Naive B cell (primary cell): ENCODE results near the gene NT5C1A. TPM values are rescaled to one million over a fixed set of nuclear protein-coding genes. Genes with fewer than 3 reads are reported as not detected.

Experiments used
- ATAC-seq, 2 donors: fragments of 150-1000 bp; cut with Tn5 transposase; 2 replicates each; pipeline ENCODE4 v1.10.0; 2021; ENCODE audit warnings: low read depth in 2 of 2, mild to moderate bottlenecking in 2 of 2, moderate library complexity in 2 of 2
- DNase-seq: peaks from one replicate; pipeline ENCODE4 v3.0.0; 2022
- H3K27ac Mint-ChIP-seq, 6 donors: one replicate each; pipeline ENCODE4 v1.8.0; 2020 to 2022; ENCODE audit warnings: mild to moderate bottlenecking in 6 of 6, mixed read lengths in 6 of 6, moderate library complexity in 5 of 6, inconsistent platforms in 2 of 6
- H3K27me3 Mint-ChIP-seq, 3 donors: one replicate each; pipeline ENCODE4 v1.8.0; 2021 to 2022; ENCODE audit warnings: mixed read lengths in 3 of 3, mild to moderate bottlenecking in 1 of 3
- H3K36me3 Mint-ChIP-seq, 2 donors: one replicate each; pipeline ENCODE4 v1.8.0; 2020 to 2022; ENCODE audit warnings: mixed read lengths in 2 of 2, inconsistent platforms in 1 of 2, mild to moderate bottlenecking in 1 of 2
- H3K4me1 Mint-ChIP-seq, 3 donors: one replicate each; pipeline ENCODE4 v1.8.0; 2020 to 2022; ENCODE audit warnings: mixed read lengths in 3 of 3, inconsistent platforms in 1 of 3, mild to moderate bottlenecking in 1 of 3, moderate library complexity in 1 of 3
- H3K4me3 Mint-ChIP-seq, 8 donors: one replicate each; pipeline ENCODE4 v1.8.0; 2020 to 2022; ENCODE audit warnings: mild to moderate bottlenecking in 8 of 8, mixed read lengths in 8 of 8, moderate library complexity in 8 of 8, inconsistent platforms in 2 of 8
- H3K9me3 Mint-ChIP-seq, 7 donors: one replicate each; pipeline ENCODE4 v1.8.0; 2020 to 2022; ENCODE audit warnings: mixed read lengths in 7 of 7, mild to moderate bottlenecking in 5 of 7, inconsistent platforms in 2 of 7, moderate library complexity in 1 of 7
- polyA plus RNA-seq, 6 donors: library from polyadenylated mRNA; unstranded; fragments of 300-500 nt; fragmentation: Illumina TruSeq; gene quantifications; one replicate each; pipeline ENCODE4 v1.2.3, GENCODE V29; 2021; ENCODE audit warnings: low read depth in 6 of 6

NT5C1A gene
- polyA plus RNA-seq, 6 donors from 2014 or later = not detected

DNA sequence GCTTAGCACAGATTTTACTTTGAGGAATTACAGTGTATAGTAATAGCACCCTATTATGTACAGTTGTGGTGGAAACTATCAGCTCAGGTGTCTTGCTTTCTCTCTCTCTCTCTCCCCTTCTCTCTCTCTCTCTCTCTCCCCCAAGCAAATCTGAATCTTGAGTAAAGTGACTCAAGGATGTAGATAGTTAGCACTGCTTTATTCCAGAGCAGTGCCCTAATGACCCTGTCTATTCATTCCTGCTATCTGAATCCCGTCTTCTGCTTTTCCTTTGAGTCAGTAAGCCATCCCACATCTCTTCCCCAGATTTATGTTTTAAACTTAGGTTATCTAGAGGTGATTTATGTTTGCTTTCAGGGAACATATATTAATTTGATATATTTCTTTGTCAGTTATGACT lies 24.5 kb upstream of the NT5C1A start:
- Mint-ChIP-seq H3K36me3 (no peaks in the 10 kb centered on the region), H3K27ac (no peak overlapping the region), H3K4me3 (no peak overlapping the region), H3K27me3 (peaks cover 62 to 78% (median 66%) of the 10 kb centered on the region in 3 donors), H3K9me3 (peaks cover 0 to 1% (median 0%) of the 10 kb centered on the region in 7 donors), H3K4me1 (peaks cover 0 to 5% (median 0%) of the 10 kb centered on the region in 3 donors)
- no peak for ATAC-seq
- DNase-seq = no peak

DNA sequence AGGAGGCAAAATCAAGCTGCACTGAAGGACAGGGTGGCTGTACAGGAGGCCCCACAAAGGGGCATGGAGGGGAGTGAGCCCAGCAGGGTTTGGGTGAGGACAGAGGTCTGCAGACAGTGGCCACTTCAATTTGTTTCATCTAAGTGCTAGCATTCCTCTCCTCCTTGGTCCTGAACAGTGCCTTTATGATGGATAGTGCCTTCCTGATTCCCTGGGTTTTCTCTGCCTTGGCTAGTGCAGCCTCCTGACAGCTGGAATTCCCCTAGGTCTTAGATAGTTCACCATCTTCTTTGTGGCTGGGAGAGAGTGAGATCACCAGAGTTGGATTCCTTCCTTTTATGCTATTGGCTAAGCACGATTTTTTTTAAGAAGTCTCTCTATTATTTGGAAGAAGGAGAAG lies 23.1 kb upstream of the NT5C1A start:
- peaks cover 0 to 1% (median 0%) of the 10 kb centered on the region in 7 donors for H3K9me3 Mint-ChIP-seq
- DNase-seq (no peak), ATAC-seq (no peak)
- peaks cover 11 to 16% (median 12%) of the 10 kb centered on the region in 3 donors for H3K4me1 Mint-ChIP-seq
- H3K27ac Mint-ChIP-seq = peak overlapping the region in 1 of 6 donors; percentile 54
- peaks cover 0 to 7% of the 10 kb centered on the region in 2 donors for H3K36me3 Mint-ChIP-seq
- H3K27me3 Mint-ChIP-seq = peaks cover 66 to 82% (median 67%) of the 10 kb centered on the region in 3 donors
- H3K4me3 Mint-ChIP-seq = no peak overlapping the region

DNA sequence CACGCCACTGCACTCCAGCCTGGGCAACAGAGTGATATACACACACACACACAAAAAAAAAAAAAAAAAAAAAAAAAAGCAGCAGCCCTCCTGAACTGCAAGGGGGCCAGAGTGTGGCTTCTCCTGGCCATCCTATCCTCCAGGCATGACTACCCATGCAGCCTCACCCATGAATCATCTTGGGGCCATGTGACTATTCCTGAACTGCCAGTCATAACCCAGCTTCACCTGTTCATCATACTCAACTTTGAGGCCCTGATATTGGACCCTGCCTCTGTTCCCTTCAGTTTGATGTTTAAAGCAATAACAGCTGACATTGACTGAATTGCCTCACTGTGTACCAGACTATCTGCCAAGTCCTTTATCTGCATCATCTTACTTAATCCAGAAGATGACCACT lies 22.1 kb upstream of the NT5C1A start:
- H3K4me3 Mint-ChIP-seq = no peak overlapping the region
- DNase-seq (no peak), ATAC-seq (no peak)
- peaks cover 0 to 1% (median 0%) of the 10 kb centered on the region in 7 donors for H3K9me3 Mint-ChIP-seq
- H3K27ac Mint-ChIP-seq = no peak overlapping the region
- peaks cover 69 to 85% (median 72%) of the 10 kb centered on the region in 3 donors for H3K27me3 Mint-ChIP-seq
- peaks cover 0 to 8% of the 10 kb centered on the region in 2 donors for H3K36me3 Mint-ChIP-seq
- H3K4me1 Mint-ChIP-seq = peaks cover 11 to 17% (median 13%) of the 10 kb centered on the region in 3 donors

DNA sequence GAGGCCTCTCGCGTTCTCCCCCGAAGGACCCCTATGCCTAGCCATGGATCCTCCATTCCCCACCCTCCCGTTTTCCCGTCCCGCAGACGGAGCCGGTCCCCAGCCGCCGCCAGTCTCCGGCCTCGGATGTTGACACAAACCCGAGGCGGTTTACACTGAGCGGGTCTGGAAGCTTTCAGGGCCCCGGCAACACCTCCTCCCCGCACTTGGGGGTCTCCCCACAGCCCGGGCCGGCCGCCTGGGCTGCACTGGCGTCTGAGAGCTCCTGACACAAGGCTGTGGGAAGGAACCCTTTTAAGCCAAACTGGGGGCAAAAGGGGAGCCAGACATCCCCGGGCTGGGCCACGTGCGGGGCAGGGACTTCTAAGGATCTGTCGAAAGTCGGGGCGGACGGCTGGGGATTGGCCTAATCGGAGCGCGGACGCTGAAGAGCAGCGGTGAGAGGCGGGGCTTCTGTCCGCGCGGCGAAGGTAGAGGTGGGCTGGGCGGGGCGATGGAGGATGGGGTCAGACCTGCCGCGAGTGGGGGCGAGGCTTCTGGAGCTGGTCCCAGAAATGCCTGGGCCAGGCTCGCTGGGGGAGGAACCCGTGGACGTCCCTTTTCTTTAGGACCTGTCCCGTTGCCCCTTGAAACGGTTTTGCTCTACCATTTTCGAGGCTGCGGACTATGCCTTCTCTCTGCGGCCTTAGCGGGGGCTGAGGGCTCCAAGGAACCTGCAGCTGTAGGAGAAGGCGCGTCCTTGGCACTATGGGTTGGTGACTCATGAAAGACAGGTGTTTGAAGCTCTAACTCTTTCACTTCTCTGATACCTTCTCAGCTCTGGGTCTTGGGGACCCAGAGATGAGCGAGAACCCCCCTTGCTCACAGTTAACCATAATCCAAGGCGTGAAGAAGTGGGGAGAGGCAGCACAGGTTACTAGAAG lies 20.5 kb upstream of the NT5C1A start:
- DNase-seq (no peak), ATAC-seq (no peak)
- peak overlapping the region; percentile 35 to 88 (median 74) for H3K4me3 Mint-ChIP-seq
- H3K36me3 Mint-ChIP-seq = peaks cover 0 to 8% of the 10 kb centered on the region in 2 donors
- peaks cover 0 to 1% (median 0%) of the 10 kb centered on the region in 7 donors for H3K9me3 Mint-ChIP-seq
- H3K27ac Mint-ChIP-seq = peak overlapping the region in 2 of 6 donors; percentile 27 to 32
- H3K4me1 Mint-ChIP-seq = peaks cover 11 to 17% (median 13%) of the 10 kb centered on the region in 3 donors
- peaks cover 69 to 85% (median 73%) of the 10 kb centered on the region in 3 donors for H3K27me3 Mint-ChIP-seq

DNA sequence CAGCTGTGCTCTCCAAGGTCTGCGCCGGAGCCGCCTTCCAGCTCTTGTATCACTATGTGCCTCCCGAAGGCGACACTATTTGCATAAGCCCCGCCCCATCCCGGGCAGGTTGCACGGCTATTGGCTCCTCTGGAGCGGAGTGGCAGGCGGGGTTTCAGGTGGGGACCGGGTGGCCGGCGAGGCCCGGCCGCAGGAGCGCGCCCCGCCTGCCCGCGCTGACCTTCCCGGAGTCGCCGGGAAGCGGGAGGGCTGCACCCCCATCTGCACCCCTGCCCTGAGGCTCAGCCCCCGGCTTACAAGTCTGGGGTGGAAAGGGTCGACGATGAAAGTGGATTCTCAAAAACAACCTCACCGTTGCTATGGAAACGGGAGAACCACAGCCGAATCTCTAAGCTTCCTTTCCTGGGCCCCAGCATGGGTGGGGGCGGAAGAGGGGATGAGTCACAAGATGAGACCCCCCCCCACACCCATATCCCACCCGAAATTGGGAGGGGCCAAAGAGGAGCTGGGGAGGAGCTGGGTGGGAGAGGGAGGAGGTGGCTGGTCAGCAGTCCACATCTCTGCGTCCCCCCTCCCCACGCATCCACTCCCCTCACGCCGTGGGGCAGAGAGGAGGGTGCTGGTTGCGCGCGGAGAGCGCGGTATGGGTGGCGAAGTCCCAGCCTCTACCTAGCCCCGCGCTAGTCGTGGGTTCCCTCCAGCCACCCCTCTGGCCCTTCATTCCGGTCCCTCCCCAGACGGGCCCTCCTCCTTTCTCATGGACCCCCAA lies 19.7 kb upstream of the NT5C1A start, which contains the start of gene HPCAL4:
HPCAL4 (minus strand) TSS at position 51 of the 769 bp plus-strand sequence. CDS start 6,830 bp downstream, outside the sequence.
- DNase-seq (peak; percentile 64), ATAC-seq (peak; percentile 81 to 89)
- Mint-ChIP-seq H3K9me3 (peaks cover 0 to 1% (median 0%) of the 10 kb centered on the region in 7 donors), H3K27ac (peak within 1 kb of the TSS in 2 of 6 donors; percentile 32 to 74), H3K4me1 (peaks cover 11 to 17% (median 13%) of the 10 kb centered on the region in 3 donors), H3K27me3 (peaks cover 69 to 85% (median 70%) of the 10 kb centered on the region in 3 donors), H3K36me3 (peaks cover 0 to 9% of the 10 kb centered on the region in 2 donors), H3K4me3 (peak within 1 kb of the TSS; percentile 35 to 88 (median 79))

DNA sequence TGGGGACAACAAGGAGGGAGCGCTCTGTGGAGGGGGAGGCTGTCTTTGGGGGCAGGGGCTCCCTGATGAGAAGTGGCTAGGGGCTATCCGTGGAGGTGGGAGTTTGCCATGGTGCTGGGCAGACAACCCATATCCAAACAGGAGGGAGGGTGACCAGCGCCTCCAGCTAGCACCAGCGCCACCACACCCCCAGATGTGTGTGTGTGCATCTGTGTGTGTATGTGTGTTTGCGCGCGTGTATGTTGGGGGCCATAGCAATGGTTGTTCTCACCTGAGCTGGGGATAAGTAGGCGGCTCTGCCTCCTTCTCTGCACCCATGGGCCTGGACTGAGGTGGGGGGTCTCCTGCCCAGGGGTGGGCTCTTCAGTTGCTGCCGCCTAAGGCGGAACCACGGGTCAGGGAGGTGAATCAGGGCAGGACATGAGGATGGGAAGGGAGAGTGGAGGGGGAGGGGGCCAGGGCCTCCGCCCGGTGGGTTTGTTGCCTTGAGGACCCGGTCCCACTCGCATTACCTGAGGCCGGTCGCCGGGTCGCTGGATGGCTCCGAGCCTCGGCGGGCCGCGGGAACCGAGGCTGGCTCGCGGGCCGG lies 19.0 kb upstream of the NT5C1A start:
- H3K36me3 Mint-ChIP-seq = peaks cover 0 to 16% of the 10 kb centered on the region in 2 donors
- H3K27me3 Mint-ChIP-seq = peaks cover 70 to 88% (median 71%) of the 10 kb centered on the region in 3 donors
- DNase-seq = no peak
- no peak for ATAC-seq
- peak overlapping the region in 1 of 6 donors; percentile 74 for H3K27ac Mint-ChIP-seq
- peak overlapping the region; percentile 34 to 82 (median 74) for H3K4me3 Mint-ChIP-seq
- H3K9me3 Mint-ChIP-seq = peaks cover 0 to 4% (median 1%) of the 10 kb centered on the region in 7 donors
- H3K4me1 Mint-ChIP-seq = peaks cover 11 to 17% (median 13%) of the 10 kb centered on the region in 3 donors

DNA sequence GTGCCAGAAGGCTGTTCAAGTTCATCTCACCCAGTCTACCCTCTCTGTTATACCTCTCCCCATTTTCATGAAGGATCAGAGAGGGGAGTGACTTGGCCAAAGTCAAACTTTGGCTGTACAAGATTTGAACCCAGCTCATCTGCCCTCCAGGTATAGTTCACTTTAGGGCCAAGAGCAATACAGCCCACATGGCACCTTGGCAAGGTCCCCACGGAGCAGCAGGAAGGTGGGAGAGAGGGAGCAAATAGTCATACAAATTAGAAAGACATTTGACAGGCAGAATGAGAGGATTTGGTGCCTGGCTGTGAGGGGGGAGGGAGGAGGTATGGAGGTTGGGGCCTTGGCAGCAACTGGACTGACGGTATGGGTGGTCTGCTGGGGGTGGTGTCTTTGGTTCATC lies 18.3 kb upstream of the NT5C1A start:
- DNase-seq (no peak), ATAC-seq (no peak)
- H3K27me3 Mint-ChIP-seq = peaks cover 67 to 82% (median 67%) of the 10 kb centered on the region in 3 donors
- H3K27ac Mint-ChIP-seq = peak overlapping the region in 1 of 6 donors; percentile 74
- peaks cover 11 to 17% (median 13%) of the 10 kb centered on the region in 3 donors for H3K4me1 Mint-ChIP-seq
- H3K4me3 Mint-ChIP-seq = peak overlapping the region; percentile 13 to 84 (median 68)
- H3K36me3 Mint-ChIP-seq = peaks cover 0 to 16% of the 10 kb centered on the region in 2 donors
- peaks cover 0 to 4% (median 1%) of the 10 kb centered on the region in 7 donors for H3K9me3 Mint-ChIP-seq

DNA sequence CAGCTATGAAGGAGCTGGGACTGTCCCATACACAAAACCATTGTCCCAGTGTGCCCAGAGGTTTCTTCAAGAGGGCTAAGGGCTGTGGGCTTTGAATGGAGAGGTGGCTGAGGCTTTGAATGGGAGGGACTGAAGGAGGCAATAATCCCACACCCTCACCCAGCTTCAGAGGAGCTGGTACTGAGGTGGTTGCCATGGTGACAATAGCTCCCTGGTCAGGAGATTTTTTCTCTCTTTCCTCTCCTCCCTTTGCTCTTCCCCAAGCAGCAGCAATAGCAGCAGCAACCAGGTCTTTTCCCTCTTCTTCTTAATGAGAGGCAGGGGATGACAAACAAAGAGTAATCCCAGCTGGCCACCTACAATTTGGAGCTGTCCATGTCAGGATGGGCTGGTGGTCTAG lies 17.7 kb upstream of the NT5C1A start:
- ATAC-seq (no peak), DNase-seq (no peak)
- H3K4me1 Mint-ChIP-seq = peaks cover 13 to 18% (median 16%) of the 10 kb centered on the region in 3 donors
- no peak overlapping the region for H3K27ac Mint-ChIP-seq
- peaks cover 0 to 5% (median 3%) of the 10 kb centered on the region in 7 donors for H3K9me3 Mint-ChIP-seq
- peaks cover 0 to 22% of the 10 kb centered on the region in 2 donors for H3K36me3 Mint-ChIP-seq
- H3K4me3 Mint-ChIP-seq = peak overlapping the region in 2 of 8 donors; percentile 33 to 54
- H3K27me3 Mint-ChIP-seq = peaks cover 67 to 82% (median 67%) of the 10 kb centered on the region in 3 donors

DNA sequence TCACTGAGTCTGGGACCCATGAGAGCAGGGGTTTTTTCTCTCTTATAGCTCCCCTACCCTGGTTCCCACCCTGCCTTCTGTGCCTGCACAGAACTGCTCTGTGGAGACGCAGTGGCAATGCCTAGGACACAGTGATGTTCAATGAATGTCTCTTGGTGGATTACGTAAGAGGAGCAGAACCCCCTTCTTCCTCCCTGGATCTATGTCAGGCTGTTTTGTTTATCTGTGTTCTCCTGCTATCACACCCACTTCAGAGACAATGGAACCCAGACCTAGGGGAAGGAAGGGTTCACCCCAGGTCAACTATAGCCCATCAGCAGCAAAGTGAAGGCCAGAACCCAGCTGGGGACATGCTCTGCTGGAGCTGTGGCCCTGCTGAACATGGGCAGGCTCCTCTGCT lies 17.3 kb upstream of the NT5C1A start:
- Mint-ChIP-seq H3K27ac (no peak overlapping the region), H3K4me1 (peaks cover 13 to 20% (median 18%) of the 10 kb centered on the region in 3 donors), H3K4me3 (peak overlapping the region in 2 of 8 donors; percentile 37 to 67), H3K36me3 (peaks cover 0 to 25% of the 10 kb centered on the region in 2 donors), H3K9me3 (peaks cover 0 to 5% (median 3%) of the 10 kb centered on the region in 7 donors), H3K27me3 (peaks cover 65 to 82% (median 67%) of the 10 kb centered on the region in 3 donors)
- no peak for ATAC-seq
- DNase-seq = no peak

DNA sequence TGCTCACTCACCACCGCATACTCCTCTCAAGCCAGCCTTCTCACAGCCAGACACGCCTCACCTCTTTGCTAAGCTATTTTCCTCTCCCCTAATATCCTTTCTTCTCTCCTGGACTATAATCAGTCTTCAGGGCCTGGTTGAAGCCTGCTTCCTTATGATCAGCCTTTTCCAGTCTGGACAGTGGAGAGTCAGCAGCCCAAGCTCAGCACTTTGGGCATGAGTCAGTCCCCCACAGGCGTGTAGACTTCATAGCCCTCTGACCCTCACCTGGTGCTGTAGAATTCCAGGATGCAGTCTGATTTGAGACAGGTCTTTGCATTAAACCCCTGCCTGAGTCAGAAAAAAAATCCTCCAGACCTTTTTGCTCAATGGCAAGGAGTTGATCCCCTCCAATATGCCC lies 16.8 kb upstream of the NT5C1A start:
- peaks cover 0 to 5% (median 3%) of the 10 kb centered on the region in 7 donors for H3K9me3 Mint-ChIP-seq
- DNase-seq (no peak), ATAC-seq (no peak)
- H3K27ac Mint-ChIP-seq = no peak overlapping the region
- peaks cover 0 to 25% of the 10 kb centered on the region in 2 donors for H3K36me3 Mint-ChIP-seq
- peaks cover 13 to 20% (median 18%) of the 10 kb centered on the region in 3 donors for H3K4me1 Mint-ChIP-seq
- H3K27me3 Mint-ChIP-seq = peaks cover 62 to 79% (median 66%) of the 10 kb centered on the region in 3 donors
- no peak overlapping the region for H3K4me3 Mint-ChIP-seq

DNA sequence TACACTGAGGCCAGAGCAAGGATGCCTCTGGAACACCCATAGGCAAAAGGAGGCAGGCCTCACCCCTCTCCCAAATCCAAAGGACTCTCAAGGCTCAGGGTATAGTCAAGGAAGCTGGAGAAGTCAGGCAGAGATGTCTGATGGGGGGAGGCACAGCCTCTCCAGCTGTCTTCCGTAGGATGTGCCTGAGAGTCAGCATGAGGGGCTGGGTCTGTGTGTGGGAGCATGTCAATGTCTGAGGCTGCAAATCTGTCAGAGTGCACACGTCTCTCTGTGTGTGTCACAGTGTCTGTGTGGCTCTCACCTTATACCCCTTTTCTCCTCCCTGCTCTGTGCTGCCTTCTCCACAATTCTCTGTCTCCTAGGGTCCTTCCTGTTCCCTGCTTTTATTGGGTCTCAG lies 15.3 kb upstream of the NT5C1A start:
- H3K36me3 Mint-ChIP-seq = peaks cover 0 to 25% of the 10 kb centered on the region in 2 donors
- DNase-seq (no peak), ATAC-seq (no peak)
- no peak overlapping the region for H3K27ac Mint-ChIP-seq
- peaks cover 61 to 80% (median 80%) of the 10 kb centered on the region in 3 donors for H3K27me3 Mint-ChIP-seq
- H3K4me1 Mint-ChIP-seq = peaks cover 13 to 18% (median 15%) of the 10 kb centered on the region in 3 donors
- no peak overlapping the region for H3K4me3 Mint-ChIP-seq
- peaks cover 0 to 7% (median 4%) of the 10 kb centered on the region in 7 donors for H3K9me3 Mint-ChIP-seq

DNA sequence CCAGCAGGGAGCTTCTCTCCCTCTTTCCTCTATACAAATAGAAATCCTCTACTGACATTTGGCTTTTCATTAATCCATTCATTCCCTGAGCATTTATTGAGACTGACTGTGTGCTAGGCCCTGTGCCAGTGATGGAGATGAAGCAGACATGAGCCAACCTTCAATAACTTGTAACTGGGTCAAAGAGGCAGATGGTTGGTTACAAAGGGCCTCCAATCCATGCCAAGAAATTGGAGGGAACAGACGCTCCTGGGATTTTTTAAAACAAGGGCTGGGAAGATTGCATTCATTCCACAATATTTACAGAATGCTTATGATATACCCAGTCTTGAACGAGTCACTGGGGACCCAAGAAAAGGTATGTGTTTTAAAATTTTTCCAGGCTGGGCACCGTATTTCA lies 13.2 kb upstream of the NT5C1A start:
- peaks cover 0 to 19% of the 10 kb centered on the region in 2 donors for H3K36me3 Mint-ChIP-seq
- H3K4me3 Mint-ChIP-seq = peak overlapping the region in 2 of 8 donors; percentile 36 to 63
- H3K9me3 Mint-ChIP-seq = peaks cover 0 to 7% (median 4%) of the 10 kb centered on the region in 7 donors
- H3K4me1 Mint-ChIP-seq = peaks cover 2 to 7% (median 4%) of the 10 kb centered on the region in 3 donors
- no peak for DNase-seq
- peaks cover 69 to 84% (median 81%) of the 10 kb centered on the region in 3 donors for H3K27me3 Mint-ChIP-seq
- no peak overlapping the region for H3K27ac Mint-ChIP-seq
- no peak for ATAC-seq
